Lower leg skin (tissue), 3 donors: Measurements from ENCODE around the gene ZNF83.
"Not testable (repeated sequence)": the region's sequence is repeated elsewhere in the genome, so short reads cannot be mapped to it uniquely, and the experiment has no call there.

Experiments
- CTCF ChIP-seq, 3 donors: fragments of 450-650 bp; IDR thresholded peaks; one replicate each; pipeline ENCODE4 v1.5.1; 2016; ENCODE audit warnings: antibody characterized with exemption in 3 of 3, mild to moderate bottlenecking in 3 of 3, moderate library complexity in 2 of 3
- POLR2A ChIP-seq, 2 donors: fragments of 450-650 bp; IDR thresholded peaks; one replicate each; pipeline ENCODE4 v1.6.1; 2016 to 2017; ENCODE audit warnings: antibody characterized with exemption in 2 of 2, mild to moderate bottlenecking in 1 of 2, moderate library complexity in 1 of 2

GRCh38 chr19:52681216-52681615 is 43.1 kb upstream of the ZNF83 start:
- TF ChIP-seq CTCF, POLR2A (IDR thresholded peaks at IDR 0.05): not testable (repeated sequence)
